GM12878 (cell line): Measurements from ENCODE around the gene OLFML2B. TPM values are rescaled to one million over a fixed set of nuclear protein-coding genes. Genes with fewer than 3 reads are reported as not detected.

Experiments used
- ATAC-seq: fragments of 200-7000 bp; cut with Tn5 transposase; 3 replicates; pipeline ENCODE4 v1.9.1; 2020; ENCODE audit warnings: mild to moderate bottlenecking, moderate library complexity
- BruUV-seq: library from RNA; stranded (reverse); fragments of 400-500 nt; replicated peaks from 2 replicates; lab custom pipeline; 2021; lab: Mats Ljungman, UMichigan
- CTCF ChIA-PET: fragments of 300-600 bp; sonication (Branson Sonifier 250); formaldehyde crosslinking; extraction: SDS; loops from one replicate; lab custom pipeline; 2021; ENCODE audit warnings: inconsistent platforms; lab: Yijun Ruan, JAX
- POLR2A ChIA-PET: fragments of 350-600 bp; formaldehyde crosslinking; extraction: SDS; loops from one replicate; lab custom pipeline; 2021; ENCODE audit warnings: inconsistent platforms; lab: Charles Lee
- RAD21 ChIA-PET: fragments of 300-600 bp; sonication (Branson Sonifier 250); formaldehyde crosslinking; loops from one replicate; lab custom pipeline; 2023; ENCODE audit warnings: antibody characterized with exemption; ENCODE audit not compliant: unreplicated experiment; lab: Charles Lee
- SMC1A ChIA-PET: fragments of 300-600 bp; sonication (Branson Sonifier 250); formaldehyde crosslinking; loops from one replicate; lab custom pipeline; 2023; ENCODE audit not compliant: unreplicated experiment, uncharacterized antibody; lab: Charles Lee
- DNase-seq: peaks from one replicate; pipeline ENCODE4 v3.0.0-alpha.2; 2011; ENCODE audit warnings: low read depth, low spot score
- FAIRE-seq: peaks from 3 replicates; lab custom pipeline; 2011; peaks lifted over from hg19 to GRCh38; lab: Jason Lieb, UNC
- H2AFZ ChIP-seq: 2 replicates; pipeline ENCODE4 v1.6.0; 2011; ENCODE audit warnings: low read depth, low read length, control low read depth; ENCODE audit not compliant: control insufficient read depth
- H3K27ac ChIP-seq: 2 replicates; pipeline ENCODE4 v1.5.1; 2011; ENCODE audit warnings: control low read depth; ENCODE audit not compliant: control insufficient read depth, insufficient read depth
- H3K27me3 ChIP-seq, 2 experiments: replicated peaks in 1 of 2; 2 replicates each; pipeline versions ENCODE4 v1.6.0 to v1.6.1; 2011; ENCODE audit warnings: low read length in 1 of 2; ENCODE audit not compliant: control insufficient read depth in 2 of 2, insufficient read depth in 2 of 2
- H3K36me3 ChIP-seq, 2 experiments: 2 replicates each; pipeline ENCODE4 v1.5.1; 2011; ENCODE audit warnings: low read length in 1 of 2; ENCODE audit not compliant: control insufficient read depth in 2 of 2, insufficient read depth in 2 of 2
- H3K4me1 ChIP-seq: 2 replicates; pipeline ENCODE4 v1.6.1; 2011; ENCODE audit warnings: mild to moderate bottlenecking, low read length, moderate library complexity, mixed read lengths; ENCODE audit not compliant: control insufficient read depth, insufficient read depth
- H3K4me2 ChIP-seq: 2 replicates; pipeline ENCODE4 v1.6.0; 2011; ENCODE audit warnings: control low read depth; ENCODE audit not compliant: control insufficient read depth, insufficient read depth
- H3K4me3 ChIP-seq: fragments of 200-600 bp; sonication (generic); 2 replicates; pipeline ENCODE4 v1.5.1; 2016
- H3K79me2 ChIP-seq: 2 replicates; pipeline ENCODE4 v1.6.0; 2011; ENCODE audit warnings: low read length; ENCODE audit not compliant: control insufficient read depth, insufficient read depth
- H3K9ac ChIP-seq: 2 replicates; pipeline ENCODE4 v1.8.0; 2011; ENCODE audit warnings: low read length, control low read depth, mixed read lengths; ENCODE audit not compliant: control insufficient read depth, insufficient read depth
- H3K9me3 ChIP-seq: replicated peaks from 3 replicates; pipeline ENCODE4 v1.5.1; 2011; ENCODE audit warnings: mild to moderate bottlenecking, low read length; ENCODE audit not compliant: control insufficient read depth, insufficient read depth
- H4K20me1 ChIP-seq: 2 replicates; pipeline ENCODE4 v1.6.0; 2011; ENCODE audit not compliant: control insufficient read depth, insufficient read depth
- GABPA ChIP-seq: IDR thresholded peaks from 2 replicates; pipeline ENCODE4 v1.6.1; 2014; ENCODE audit warnings: antibody characterized with exemption, low read depth, mild to moderate bottlenecking, inconsistent platforms
- NFYA ChIP-seq: IDR thresholded peaks from 2 replicates; pipeline ENCODE4 v1.6.1; 2011; ENCODE audit warnings: low read depth, mild to moderate bottlenecking, low read length, improper control_type of control experiment, borderline replicate concordance
- SUPT20H ChIP-seq: IDR thresholded peaks from 2 replicates; pipeline ENCODE4 v1.6.1; 2011; ENCODE audit warnings: low read depth, mild to moderate bottlenecking, low read length, moderate library complexity, borderline replicate concordance; ENCODE audit not compliant: control insufficient read depth
- YY1 ChIP-seq: IDR thresholded peaks from 2 replicates; pipeline ENCODE4 v1.6.1; 2011; ENCODE audit warnings: low read depth, mild to moderate bottlenecking, low read length
- ZBTB11 ChIP-seq: fragments of 450-650 bp; formaldehyde crosslinking; IDR thresholded peaks from 2 replicates; pipeline ENCODE4 v1.5.0; 2022; ENCODE audit warnings: mild to moderate bottlenecking, missing genetic modification characterization
- in situ Hi-C: fragments of 300-500 bp; cut with MboI; formaldehyde crosslinking; loops from 9 replicates; pipeline ENCODE4 v1.14.3; 2018; ENCODE audit warnings: mixed read lengths
- intact Hi-C: fragments of 100-400 bp; cut with micrococcal nuclease; formaldehyde crosslinking; loops from one replicate; pipeline ENCODE4 v1.14.2; 2022; ENCODE audit not compliant: unreplicated experiment
- polyA plus RNA-seq, 11 experiments: library from polyadenylated mRNA; depleted of rRNA in 4 of 11; unstranded in 6 of 11; stranded (reverse) in 5 of 11; fragments of >200 nt; fragmentation: Nextera tagmentation in 4 of 11; fragmentation: Illumina TruSeq in 1 of 11; extraction: Ambion mirVana in 4 of 11; extraction: Trizol in 1 of 11; gene quantifications; 1 replicate in 1 of 11; 2 replicates in 10 of 11; pipeline versions ENCODE4 v1.2.1 to v1.2.3, GENCODE V29; 2011 to 2016; ENCODE audit warnings: inconsistent platforms in 2 of 11, missing spikeins in 2 of 11, low read depth in 1 of 11
- total RNA-seq, 4 experiments: library from RNA; depleted of rRNA in 3 of 4; stranded (reverse); fragments of >200 nt in 3 of 4; fragmentation: Illumina TruSeq in 1 of 4; extraction: Trizol in 1 of 4; gene quantifications; 2 replicates each; pipeline versions ENCODE4 v1.2.1 to v1.2.3, GENCODE V29; 2013 to 2021
- TF ChIP-seq, protein P1 (sequence below): fragments of 450-650 bp; IDR thresholded peaks from 2 replicates; pipeline ENCODE4 v1.6.1; 2017; ENCODE audit warnings: antibody characterized with exemption, mild to moderate bottlenecking, moderate library complexity

Gene OLFML2B
- total and polyA plus RNA-seq, 10 of the 15 experiments (the other 5 are each of a cell fraction or from before 2014, with no cell fraction given) = not detected

- TF ChIP-seq, protein P1, sequence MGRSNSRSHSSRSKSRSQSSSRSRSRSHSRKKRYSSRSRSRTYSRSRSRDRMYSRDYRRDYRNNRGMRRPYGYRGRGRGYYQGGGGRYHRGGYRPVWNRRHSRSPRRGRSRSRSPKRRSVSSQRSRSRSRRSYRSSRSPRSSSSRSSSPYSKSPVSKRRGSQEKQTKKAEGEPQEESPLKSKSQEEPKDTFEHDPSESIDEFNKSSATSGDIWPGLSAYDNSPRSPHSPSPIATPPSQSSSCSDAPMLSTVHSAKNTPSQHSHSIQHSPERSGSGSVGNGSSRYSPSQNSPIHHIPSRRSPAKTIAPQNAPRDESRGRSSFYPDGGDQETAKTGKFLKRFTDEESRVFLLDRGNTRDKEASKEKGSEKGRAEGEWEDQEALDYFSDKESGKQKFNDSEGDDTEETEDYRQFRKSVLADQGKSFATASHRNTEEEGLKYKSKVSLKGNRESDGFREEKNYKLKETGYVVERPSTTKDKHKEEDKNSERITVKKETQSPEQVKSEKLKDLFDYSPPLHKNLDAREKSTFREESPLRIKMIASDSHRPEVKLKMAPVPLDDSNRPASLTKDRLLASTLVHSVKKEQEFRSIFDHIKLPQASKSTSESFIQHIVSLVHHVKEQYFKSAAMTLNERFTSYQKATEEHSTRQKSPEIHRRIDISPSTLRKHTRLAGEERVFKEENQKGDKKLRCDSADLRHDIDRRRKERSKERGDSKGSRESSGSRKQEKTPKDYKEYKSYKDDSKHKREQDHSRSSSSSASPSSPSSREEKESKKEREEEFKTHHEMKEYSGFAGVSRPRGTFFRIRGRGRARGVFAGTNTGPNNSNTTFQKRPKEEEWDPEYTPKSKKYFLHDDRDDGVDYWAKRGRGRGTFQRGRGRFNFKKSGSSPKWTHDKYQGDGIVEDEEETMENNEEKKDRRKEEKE = no peak
- TF ChIP-seq SUPT20H (no peak), NFYA (no peak), GABPA (no peak)
Measured at GRCh38 chr1:161989786-161990185, 33.9 kb downstream of the OLFML2B start (continued).

DNA sequence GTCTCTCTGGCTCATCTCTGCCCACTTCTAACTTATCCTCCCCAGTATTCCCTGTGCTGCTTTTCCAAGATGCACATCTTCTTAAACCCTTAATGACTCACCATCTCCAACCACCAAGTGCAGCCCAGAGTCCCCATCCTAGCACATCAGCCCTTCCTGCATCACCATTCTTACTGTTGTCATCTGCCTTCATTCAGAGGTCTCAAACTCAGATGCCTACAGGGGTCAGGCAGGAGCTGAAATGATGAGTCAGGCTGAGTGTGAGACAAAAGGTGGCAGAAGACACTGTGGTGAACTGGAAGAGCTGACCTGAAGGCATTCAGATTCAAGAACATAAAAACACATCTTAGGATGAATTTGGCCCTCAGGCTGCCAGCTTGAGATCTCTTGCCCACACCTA, 34.6 kb downstream of the OLFML2B start:
- Histone ChIP-seq H3K79me2 (no peaks in the 10 kb centered on the region), H3K27ac (no peak overlapping the region), H3K4me3 (no peak overlapping the region), H4K20me1 (no peaks in the 10 kb centered on the region), H3K9me3 (no peaks in the 10 kb centered on the region; the same call in 2 of the 3 replicates), H3K4me1 (no peaks in the 10 kb centered on the region), H3K36me3 (no peaks in the 10 kb centered on the region), H3K9ac (no peak overlapping the region), H3K27me3 (peaks cover 0 to 1% of the 10 kb centered on the region in 2 experiments; a peak in 2 of 4 replicates), H3K4me2 (no peak overlapping the region), H2AFZ (no peak overlapping the region)
- no peak for FAIRE-seq
- POLR2A ChIA-PET = no interaction called here
- CTCF ChIA-PET = no interaction called here
- SMC1A ChIA-PET = no interaction called here
- RAD21 ChIA-PET = no interaction called here
- no peak for ATAC-seq
- TF ChIP-seq ZBTB11 (CRISPR knock-in tag) (no peak), YY1 (no peak)
- BruUV-seq = no TSS peak
- DNase-seq = no peak
- intact Hi-C loops (no loop called here), in situ Hi-C loops (no loop called here)
